WTC11 (cell line): ENCODE data around the gene FBXO41. TPM values are rescaled to one million over a fixed set of nuclear protein-coding genes. Genes with fewer than 3 reads are reported as not detected.

ENCODE experiments used
- ATAC-seq: fragments of 200-7000 bp; cut with Tn5 transposase; 2 replicates; pipeline ENCODE4 v1.10.0; 2021; ENCODE audit warnings: mild to moderate bottlenecking, moderate library complexity
- CTCF ChIA-PET: fragments of 300-600 bp; sonication (Branson Sonifier 250); formaldehyde crosslinking; loops from one replicate; lab custom pipeline; 2021; ENCODE audit warnings: antibody characterized with exemption; lab: Charles Lee
- POLR2A ChIA-PET: fragments of 350-600 bp; sonication (Branson Sonifier 250); formaldehyde crosslinking; loops from one replicate; lab custom pipeline; 2021; ENCODE audit warnings: antibody characterized with exemption; lab: Charles Lee
- DNase-seq: peaks from one replicate; pipeline ENCODE4 v3.0.0; 2021; ENCODE audit warnings: low spot score
- H3K27ac Mint-ChIP-seq: 2 replicates; pipeline ENCODE4 v1.8.0; 2021; ENCODE audit warnings: mixed read lengths
- H3K27me3 Mint-ChIP-seq: 2 replicates; pipeline ENCODE4 v1.8.0; 2021; ENCODE audit warnings: low read depth, mild to moderate bottlenecking, moderate library complexity, mixed read lengths
- H3K36me3 Mint-ChIP-seq: 2 replicates; pipeline ENCODE4 v1.8.0; 2021; ENCODE audit warnings: mixed read lengths
- H3K4me1 Mint-ChIP-seq: 2 replicates; pipeline ENCODE4 v1.8.0; 2022; ENCODE audit warnings: mixed read lengths
- H3K4me3 Mint-ChIP-seq: 2 replicates; pipeline ENCODE4 v1.8.0; 2021; ENCODE audit warnings: mild to moderate bottlenecking, moderate library complexity, mixed read lengths
- H3K9me3 Mint-ChIP-seq: 2 replicates; pipeline ENCODE4 v1.8.0; 2021; ENCODE audit warnings: mixed read lengths
- CBFB ChIP-seq: sonication (generic); formaldehyde crosslinking; IDR thresholded peaks from 2 replicates; pipeline ENCODE4 v1.8.1; 2022; ENCODE audit warnings: mild to moderate bottlenecking, low read depth, missing genetic modification reagents
- FOXK1 ChIP-seq: sonication (generic); formaldehyde crosslinking; IDR thresholded peaks from 2 replicates; pipeline ENCODE4 v1.8.0; 2022; ENCODE audit warnings: mild to moderate bottlenecking, moderate library complexity, missing genetic modification reagents
- FOXP1 ChIP-seq: sonication (generic); formaldehyde crosslinking; IDR thresholded peaks from 2 replicates; pipeline ENCODE4 v1.8.0; 2022; ENCODE audit warnings: missing genetic modification reagents, mild to moderate bottlenecking, moderate library complexity, borderline replicate concordance
- GRHL2 ChIP-seq: fragments of 250-450 bp; sonication (Bioruptor Pico); IDR thresholded peaks from 2 replicates; pipeline ENCODE4 v1.8.0; 2022; ENCODE audit warnings: mild to moderate bottlenecking, moderate library complexity; ENCODE audit not compliant: insufficient replicate concordance, severe bottlenecking
- GTF2I ChIP-seq: fragments of 250-450 bp; sonication (Bioruptor Pico); conservative IDR thresholded peaks from 2 replicates; pipeline ENCODE4 v1.4.0; 2021; ENCODE audit warnings: mild to moderate bottlenecking
- HMGA2 ChIP-seq: fragments of 250-450 bp; sonication (Bioruptor Pico); IDR thresholded peaks from 2 replicates; pipeline ENCODE4 v1.4.0; 2021; ENCODE audit warnings: mild to moderate bottlenecking, moderate library complexity
- JAZF1 ChIP-seq: fragments of 250-450 bp; sonication (Bioruptor Pico); IDR thresholded peaks from 2 replicates; pipeline ENCODE4 v1.9.0; 2021; ENCODE audit warnings: moderate library complexity, mild to moderate bottlenecking, inconsistent platforms
- NR3C1 ChIP-seq: sonication (generic); formaldehyde crosslinking; conservative IDR thresholded peaks from 2 replicates; pipeline ENCODE4 v1.8.1; 2023; ENCODE audit warnings: low read depth, mild to moderate bottlenecking, missing genetic modification reagents
- RORB ChIP-seq: fragments of 250-450 bp; sonication (Bioruptor Pico); IDR thresholded peaks from 2 replicates; pipeline ENCODE4 v1.9.0; 2021; ENCODE audit warnings: mild to moderate bottlenecking
- SMAD4 ChIP-seq: sonication (generic); formaldehyde crosslinking; IDR thresholded peaks from 2 replicates; pipeline ENCODE4 v1.8.0; 2022; ENCODE audit warnings: mild to moderate bottlenecking, missing genetic modification reagents
- SP1 ChIP-seq: sonication (generic); formaldehyde crosslinking; conservative IDR thresholded peaks from 2 replicates; pipeline ENCODE4 v1.8.1; 2022; ENCODE audit warnings: missing genetic modification reagents
- STAT6 ChIP-seq: sonication (generic); formaldehyde crosslinking; conservative IDR thresholded peaks from 2 replicates; pipeline ENCODE4 v1.8.1; 2023; ENCODE audit warnings: mild to moderate bottlenecking, low read depth, missing genetic modification reagents, moderate library complexity
- TEAD1 ChIP-seq: sonication (generic); formaldehyde crosslinking; IDR thresholded peaks from 2 replicates; pipeline ENCODE4 v1.8.0; 2022; ENCODE audit warnings: mild to moderate bottlenecking, missing genetic modification reagents
- ZBTB43 ChIP-seq: sonication (generic); formaldehyde crosslinking; IDR thresholded peaks from 2 replicates; pipeline ENCODE4 v1.8.1; 2023; ENCODE audit warnings: mild to moderate bottlenecking, missing genetic modification reagents
- ZNF138 ChIP-seq: sonication (generic); formaldehyde crosslinking; conservative IDR thresholded peaks from 2 replicates; pipeline ENCODE4 v1.8.1; 2022; ENCODE audit warnings: mild to moderate bottlenecking, moderate library complexity, missing genetic modification reagents
- ZNF219 ChIP-seq: sonication (generic); formaldehyde crosslinking; IDR thresholded peaks from 2 replicates; pipeline ENCODE4 v1.8.0; 2023; ENCODE audit warnings: missing genetic modification reagents, mild to moderate bottlenecking, borderline replicate concordance
- ZNF232 ChIP-seq: sonication (generic); formaldehyde crosslinking; IDR thresholded peaks from 2 replicates; pipeline ENCODE4 v1.8.0; 2022; ENCODE audit warnings: mild to moderate bottlenecking, missing genetic modification reagents
- ZNF396 ChIP-seq: fragments of 250-450 bp; sonication (Bioruptor Pico); IDR thresholded peaks from 2 replicates; pipeline ENCODE4 v1.8.0; 2021; ENCODE audit warnings: mild to moderate bottlenecking, moderate library complexity, borderline replicate concordance
- total RNA-seq: library from RNA; stranded (reverse); gene quantifications from 3 replicates; pipeline ENCODE4 v1.2.3, GENCODE V29; 2021
- TF ChIP-seq, protein P1 (sequence below): sonication (generic); formaldehyde crosslinking; IDR thresholded peaks from 2 replicates; pipeline ENCODE4 v1.8.1; 2022; ENCODE audit warnings: missing genetic modification reagents, borderline replicate concordance
- TF ChIP-seq, protein P2 (sequence below): sonication (generic); formaldehyde crosslinking; IDR thresholded peaks from 2 replicates; pipeline ENCODE4 v1.8.1; 2022; ENCODE audit warnings: low read depth, mild to moderate bottlenecking, moderate library complexity, missing genetic modification reagents, borderline replicate concordance

FBXO41 gene
- total RNA-seq, 1 experiment from 2014 or later, result 19.2 TPM

GRCh38 chr2:73258913-73259215 is 25.4 kb downstream of the FBXO41 start (continued):
- TF ChIP-seq HMGA2 (CRISPR knock-in tag), result no peak
- TF ChIP-seq, protein P1, sequence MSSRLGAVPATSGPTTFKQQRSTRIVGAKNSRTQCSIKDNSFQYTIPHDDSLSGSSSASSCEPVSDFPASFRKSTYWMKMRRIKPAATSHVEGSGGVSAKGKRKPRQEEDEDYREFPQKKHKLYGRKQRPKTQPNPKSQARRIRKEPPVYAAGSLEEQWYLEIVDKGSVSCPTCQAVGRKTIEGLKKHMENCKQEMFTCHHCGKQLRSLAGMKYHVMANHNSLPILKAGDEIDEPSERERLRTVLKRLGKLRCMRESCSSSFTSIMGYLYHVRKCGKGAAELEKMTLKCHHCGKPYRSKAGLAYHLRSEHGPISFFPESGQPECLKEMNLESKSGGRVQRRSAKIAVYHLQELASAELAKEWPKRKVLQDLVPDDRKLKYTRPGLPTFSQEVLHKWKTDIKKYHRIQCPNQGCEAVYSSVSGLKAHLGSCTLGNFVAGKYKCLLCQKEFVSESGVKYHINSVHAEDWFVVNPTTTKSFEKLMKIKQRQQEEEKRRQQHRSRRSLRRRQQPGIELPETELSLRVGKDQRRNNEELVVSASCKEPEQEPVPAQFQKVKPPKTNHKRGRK (CRISPR knock-in tag), result no peak
- no peak for TF ChIP-seq RORB (CRISPR knock-in tag)
- TF ChIP-seq SP1 (CRISPR knock-in tag), result no peak
- no peak for TF ChIP-seq TEAD1 (CRISPR knock-in tag)
- TF ChIP-seq JAZF1 (CRISPR knock-in tag), result no peak
- no peak for TF ChIP-seq STAT6 (CRISPR knock-in tag)
- TF ChIP-seq GRHL2 (CRISPR knock-in tag), result no peak
- no peak for TF ChIP-seq NR3C1 (CRISPR knock-in tag)
- no peak for TF ChIP-seq GTF2I (CRISPR knock-in tag)
- no peak for TF ChIP-seq ZNF396 (CRISPR knock-in tag)
- no peak for TF ChIP-seq CBFB

DNA sequence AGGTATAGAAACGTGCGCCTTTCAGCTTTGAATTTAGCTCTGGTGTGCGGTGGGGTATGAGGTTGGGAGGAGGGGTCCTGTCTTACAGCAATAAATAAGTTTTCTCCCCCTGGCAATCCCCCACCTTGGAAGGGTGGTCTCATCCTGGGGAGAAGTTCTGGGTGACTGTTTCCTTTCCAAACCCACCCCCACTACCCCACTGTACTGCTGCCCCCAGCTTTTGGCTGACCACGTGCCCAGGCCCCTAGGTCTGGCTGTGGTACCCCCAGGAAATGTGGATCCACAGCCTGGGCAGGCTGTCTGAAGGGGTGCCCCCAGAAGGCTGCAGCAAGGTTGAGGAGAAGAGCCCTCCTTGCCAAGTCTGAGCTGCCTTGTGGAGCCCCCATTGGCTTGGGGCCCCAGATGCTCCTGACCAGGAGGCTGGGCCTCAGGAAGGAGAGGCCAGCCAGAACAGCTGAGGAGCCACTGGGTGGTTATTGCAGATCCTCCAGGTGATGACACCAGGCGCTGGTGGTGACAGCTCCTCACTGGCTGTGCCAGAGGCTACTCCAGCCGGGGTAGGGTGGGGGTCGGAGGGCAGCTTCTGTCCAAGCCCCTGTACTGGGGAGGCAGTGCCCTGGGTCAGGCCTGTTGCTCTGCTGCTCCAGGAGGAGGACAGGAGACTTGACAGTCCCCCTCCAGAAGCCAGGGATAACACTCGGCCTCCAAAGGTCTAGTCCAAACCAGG is 25.9 kb downstream of the FBXO41 start:
- POLR2A ChIA-PET, result no interaction called here
- CTCF ChIA-PET, result interaction anchor here (1.2 to 1.6 kb wide), 2 partner anchors 33 to 35 kb away, joined by 3 to 5 read pairs; partner anchors contain the start of gene EGR4
- H3K4me3 Mint-ChIP-seq, result no peak overlapping the region
- peaks cover 11% of the 10 kb centered on the region for H3K4me1 Mint-ChIP-seq
- no peaks in the 10 kb centered on the region for H3K9me3 Mint-ChIP-seq
- H3K27me3 Mint-ChIP-seq, result no peaks in the 10 kb centered on the region; the same call in 1 of the 2 replicates
- ATAC-seq (no peak), DNase-seq (no peak)
- no peak overlapping the region for H3K27ac Mint-ChIP-seq
- peaks cover 12% of the 10 kb centered on the region for H3K36me3 Mint-ChIP-seq
- TF ChIP-seq, protein P2, sequence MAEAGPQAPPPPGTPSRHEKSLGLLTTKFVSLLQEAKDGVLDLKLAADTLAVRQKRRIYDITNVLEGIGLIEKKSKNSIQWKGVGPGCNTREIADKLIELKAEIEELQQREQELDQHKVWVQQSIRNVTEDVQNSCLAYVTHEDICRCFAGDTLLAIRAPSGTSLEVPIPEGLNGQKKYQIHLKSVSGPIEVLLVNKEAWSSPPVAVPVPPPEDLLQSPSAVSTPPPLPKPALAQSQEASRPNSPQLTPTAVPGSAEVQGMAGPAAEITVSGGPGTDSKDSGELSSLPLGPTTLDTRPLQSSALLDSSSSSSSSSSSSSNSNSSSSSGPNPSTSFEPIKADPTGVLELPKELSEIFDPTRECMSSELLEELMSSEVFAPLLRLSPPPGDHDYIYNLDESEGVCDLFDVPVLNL, result no peak
- no peak for TF ChIP-seq STAT6 (CRISPR knock-in tag)
- TF ChIP-seq ZNF219 (CRISPR knock-in tag), result no peak
- TF ChIP-seq ZBTB43 (CRISPR knock-in tag), result no peak
- TF ChIP-seq SMAD4 (CRISPR knock-in tag), result no peak
- TF ChIP-seq ZNF138 (CRISPR knock-in tag), result no peak
- no peak for TF ChIP-seq FOXP1
- TF ChIP-seq, protein P1 (CRISPR knock-in tag), result no peak
- TF ChIP-seq ZNF232 (CRISPR knock-in tag), result no peak
- no peak for TF ChIP-seq FOXK1 (CRISPR knock-in tag)
